ENCODE results near the gene IGFBP7.
"Not testable (repeated sequence)": the region's sequence is repeated elsewhere in the genome, so short reads cannot be mapped to it uniquely, and the experiment has no call there.

Gene IGFBP7

GRCh38 chr4:57051524-57051923 is 58.7 kb downstream of the IGFBP7 start:
- DNase-seq, result no peak
- no peaks in the 10 kb centered on the region for H3K4me1 Mint-ChIP-seq
- no peak for ATAC-seq
- H3K27me3 Mint-ChIP-seq, result peaks cover 38% of the 10 kb centered on the region
- H3K27ac Mint-ChIP-seq, result no peak overlapping the region
- no peak overlapping the region for H3K4me3 Mint-ChIP-seq
- H3K9me3 Mint-ChIP-seq, result peaks cover 0 to 7% of the 10 kb centered on the region in 2 donors

- DNase-seq, result no peak
- ATAC-seq, result no peak
- Mint-ChIP-seq H3K4me1 (no peaks in the 10 kb centered on the region), H3K4me3 (no peak overlapping the region), H3K27ac (no peak overlapping the region), H3K9me3 (peaks cover 0 to 7% of the 10 kb centered on the region in 2 donors), H3K27me3 (peaks cover 35% of the 10 kb centered on the region)
Observed at GRCh38 chr4:57051095-57051494, 59.1 kb downstream of the IGFBP7 start.

DNA sequence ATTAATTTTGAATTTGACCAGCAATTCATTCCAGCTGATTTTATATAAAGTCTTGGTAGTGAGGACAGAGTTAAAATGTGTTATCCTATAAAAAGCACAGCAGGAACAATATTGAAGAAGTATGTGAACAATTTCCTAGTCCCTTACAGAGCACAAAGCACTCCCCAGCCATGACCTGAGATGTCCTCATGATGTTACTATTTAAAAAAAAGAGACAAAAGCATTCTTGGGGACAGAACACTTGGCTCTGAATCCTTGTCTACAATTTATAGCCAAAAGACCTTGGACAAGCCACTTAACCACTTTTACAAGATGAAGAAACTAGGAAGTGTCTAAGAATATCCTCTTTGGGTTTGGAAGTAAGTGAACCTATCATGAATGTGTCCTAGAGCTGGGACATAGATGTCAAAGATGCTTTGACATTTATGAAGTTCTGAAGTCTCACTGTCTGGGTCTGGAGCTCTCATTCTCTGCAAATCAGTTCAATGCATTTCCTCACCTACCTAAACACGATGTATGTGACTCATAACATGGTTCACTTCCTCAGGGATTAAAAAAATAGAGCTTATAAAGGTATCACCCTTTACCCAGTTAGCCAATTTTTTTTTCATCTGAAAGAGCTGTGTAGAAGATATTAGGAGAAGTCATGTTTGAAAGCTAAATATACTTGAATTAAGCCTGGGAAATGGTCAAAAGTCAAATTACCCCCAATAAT is 61.4 kb downstream of the IGFBP7 start:
- DNase-seq (no peak), ATAC-seq (no peak)
- peaks cover 0 to 7% of the 10 kb centered on the region in 2 donors for H3K9me3 Mint-ChIP-seq
- H3K27ac Mint-ChIP-seq, result no peak overlapping the region
- H3K4me3 Mint-ChIP-seq, result no peak overlapping the region
- H3K27me3 Mint-ChIP-seq, result peaks cover 23% of the 10 kb centered on the region
- no peaks in the 10 kb centered on the region for H3K4me1 Mint-ChIP-seq

DNA sequence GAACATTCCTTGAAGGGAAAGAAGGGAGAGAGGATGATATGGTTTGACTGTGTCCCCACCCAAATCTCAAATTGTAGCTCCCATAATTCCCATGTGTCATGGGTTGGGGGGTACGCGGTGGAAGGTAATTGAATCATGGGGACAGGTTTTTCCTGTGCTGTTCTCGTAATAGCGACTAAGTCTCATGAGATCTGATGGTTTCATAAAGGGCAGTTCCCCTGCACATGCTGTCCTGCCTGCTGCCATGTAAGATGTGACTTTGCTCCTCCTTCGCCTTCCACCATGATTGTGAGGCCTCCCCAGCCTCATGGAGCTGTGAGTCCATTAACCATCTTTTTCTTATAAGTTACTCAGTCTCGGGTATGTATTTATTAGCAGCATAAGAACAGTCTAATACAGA is 63.1 kb downstream of the IGFBP7 start:
- not testable (repeated sequence) for H3K9me3 Mint-ChIP-seq, ATAC-seq

DNA sequence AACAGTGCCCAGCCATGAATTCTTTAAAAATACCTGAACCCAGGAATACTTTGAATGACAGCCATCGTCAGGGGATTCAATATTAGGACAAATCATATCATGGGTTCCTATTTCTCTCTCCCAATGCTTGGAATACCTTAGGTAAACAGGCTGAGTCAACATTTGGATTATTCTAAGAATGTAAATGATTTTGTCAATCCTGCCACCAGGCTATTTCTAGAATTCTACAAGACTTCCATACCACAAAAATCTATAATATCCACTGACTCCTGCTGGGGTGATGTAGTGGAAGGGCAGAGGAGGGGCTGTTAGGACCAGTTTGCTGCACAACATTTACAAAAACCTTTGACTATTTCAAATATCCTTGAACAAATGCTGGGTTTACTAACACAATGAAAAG is 65.2 kb downstream of the IGFBP7 start:
- H3K4me3 Mint-ChIP-seq, result no peak overlapping the region
- peaks cover 0 to 7% of the 10 kb centered on the region in 2 donors for H3K9me3 Mint-ChIP-seq
- no peaks in the 10 kb centered on the region for H3K4me1 Mint-ChIP-seq
- no peak overlapping the region for H3K27ac Mint-ChIP-seq
- no peak for ATAC-seq
- H3K27me3 Mint-ChIP-seq, result peaks cover 17% of the 10 kb centered on the region
- no peak for DNase-seq

More for the DNA sequence above, 63.1 kb downstream of the IGFBP7 start:
- not testable (repeated sequence) for H3K27ac Mint-ChIP-seq, DNase-seq, H3K4me3 Mint-ChIP-seq, H3K4me1 Mint-ChIP-seq
- peaks cover 21% of the 10 kb centered on the region for H3K27me3 Mint-ChIP-seq

- H3K27me3 Mint-ChIP-seq, result peaks cover 24% of the 10 kb centered on the region
- H3K9me3 Mint-ChIP-seq, result peaks cover 0 to 7% of the 10 kb centered on the region in 2 donors
- DNase-seq (no peak), ATAC-seq (no peak)
- H3K4me1 Mint-ChIP-seq, result no peaks in the 10 kb centered on the region
- no peak overlapping the region for H3K27ac Mint-ChIP-seq
- no peak overlapping the region for H3K4me3 Mint-ChIP-seq
Observed at GRCh38 chr4:57044279-57044678, 65.9 kb downstream of the IGFBP7 start.

- DNase-seq (no peak), ATAC-seq (no peak)
- no peak overlapping the region for H3K4me3 Mint-ChIP-seq
- no peak overlapping the region for H3K27ac Mint-ChIP-seq
- peaks cover 0 to 7% of the 10 kb centered on the region in 2 donors for H3K9me3 Mint-ChIP-seq
- no peaks in the 10 kb centered on the region for H3K4me1 Mint-ChIP-seq
- H3K27me3 Mint-ChIP-seq, result peaks cover 26% of the 10 kb centered on the region
Observed at GRCh38 chr4:57043347-57044251, 66.6 kb downstream of the IGFBP7 start.

GRCh38 chr4:57042711-57043169 is 67.4 kb downstream of the IGFBP7 start:
- no peak for ATAC-seq
- H3K27me3 Mint-ChIP-seq, result peaks cover 26% of the 10 kb centered on the region
- H3K9me3 Mint-ChIP-seq, result peaks cover 0 to 7% of the 10 kb centered on the region in 2 donors
- no peak overlapping the region for H3K27ac Mint-ChIP-seq
- no peak overlapping the region for H3K4me3 Mint-ChIP-seq
- no peaks in the 10 kb centered on the region for H3K4me1 Mint-ChIP-seq
- no peak for DNase-seq

DNA sequence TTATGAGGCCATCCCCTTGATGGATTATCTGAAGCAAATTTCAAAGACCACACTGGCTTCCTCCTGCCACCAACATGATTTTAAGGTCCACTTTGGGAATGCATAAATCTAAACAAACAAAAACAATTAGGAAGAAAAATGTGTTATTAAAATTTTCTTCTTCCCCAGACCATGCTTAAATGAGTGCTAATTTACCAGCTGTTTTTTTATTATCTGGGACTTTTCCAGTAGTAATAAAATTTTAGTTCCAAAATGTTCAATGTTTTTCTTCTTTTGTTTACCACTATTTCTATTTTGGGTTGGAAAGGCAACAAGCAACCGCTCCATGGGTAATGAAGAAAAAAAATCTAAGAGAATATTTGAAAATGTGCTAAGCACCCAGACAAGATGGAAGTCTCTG is 69.2 kb downstream of the IGFBP7 start:
- no peaks in the 10 kb centered on the region for H3K9me3 Mint-ChIP-seq
- DNase-seq (no peak), ATAC-seq (no peak)
- no peaks in the 10 kb centered on the region for H3K4me1 Mint-ChIP-seq
- H3K4me3 Mint-ChIP-seq, result no peak overlapping the region
- no peak overlapping the region for H3K27ac Mint-ChIP-seq
- H3K27me3 Mint-ChIP-seq, result peaks cover 24% of the 10 kb centered on the region

- DNase-seq, result no peak
- no peak overlapping the region for H3K4me3 Mint-ChIP-seq
- ATAC-seq, result no peak
- no peaks in the 10 kb centered on the region for H3K9me3 Mint-ChIP-seq
- no peaks in the 10 kb centered on the region for H3K4me1 Mint-ChIP-seq
- H3K27ac Mint-ChIP-seq, result no peak overlapping the region
- H3K27me3 Mint-ChIP-seq, result peaks cover 20% of the 10 kb centered on the region
Observed at GRCh38 chr4:57040510-57040909, 69.7 kb downstream of the IGFBP7 start.

DNA sequence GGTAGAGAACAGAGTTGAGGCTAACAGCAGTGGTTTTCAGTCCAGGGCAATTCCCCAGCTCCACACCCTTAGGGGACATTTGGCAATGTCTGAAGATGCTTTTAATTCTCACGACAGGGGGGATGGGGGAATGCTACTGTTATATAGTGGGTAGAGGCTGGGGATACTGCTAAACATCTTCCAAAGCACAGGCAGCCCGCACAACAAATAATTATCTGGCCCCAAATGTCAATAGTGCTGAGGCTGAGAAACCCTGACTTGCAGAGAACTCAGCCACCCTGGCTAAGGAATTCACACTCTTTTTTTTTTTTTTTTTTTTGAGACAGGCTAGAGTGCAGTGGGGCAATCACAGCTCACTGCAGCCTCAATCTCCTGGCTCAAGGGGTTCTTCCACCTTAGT is 70.8 kb downstream of the IGFBP7 start:
- peaks cover 20% of the 10 kb centered on the region for H3K27me3 Mint-ChIP-seq
- no peaks in the 10 kb centered on the region for H3K9me3 Mint-ChIP-seq
- DNase-seq (no peak), ATAC-seq (no peak)
- H3K4me1 Mint-ChIP-seq, result no peaks in the 10 kb centered on the region
- no peak overlapping the region for H3K4me3 Mint-ChIP-seq
- H3K27ac Mint-ChIP-seq, result no peak overlapping the region

GRCh38 chr4:57037982-57038604 is 72.1 kb downstream of the IGFBP7 start:
- H3K4me3 Mint-ChIP-seq, result no peak overlapping the region
- no peaks in the 10 kb centered on the region for H3K4me1 Mint-ChIP-seq
- peak in 1 of 2 donors; percentile 4 for DNase-seq
- no peaks in the 10 kb centered on the region for H3K9me3 Mint-ChIP-seq
- no peak for ATAC-seq
- H3K27ac Mint-ChIP-seq, result no peak overlapping the region
- peaks cover 20% of the 10 kb centered on the region for H3K27me3 Mint-ChIP-seq

DNA sequence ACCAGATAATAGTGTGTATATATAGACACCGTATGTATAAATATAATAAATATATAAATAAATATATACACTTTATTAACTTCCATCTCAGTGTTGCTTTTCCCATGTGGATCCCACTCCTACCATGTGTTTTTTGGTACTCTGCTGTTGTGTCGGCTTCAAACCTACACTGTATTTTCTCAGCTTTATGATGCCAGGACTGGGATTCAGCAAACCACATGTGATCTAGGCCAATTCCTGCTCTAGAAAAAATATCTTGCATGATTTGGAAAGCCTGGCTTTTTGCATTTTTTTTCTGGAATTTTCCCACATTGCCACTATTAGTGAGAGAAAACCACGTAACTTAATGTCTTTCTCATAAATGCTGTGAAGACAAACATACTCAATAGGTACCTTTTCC is 75.7 kb downstream of the IGFBP7 start:
- ATAC-seq (no peak), DNase-seq (no peak)
- Mint-ChIP-seq H3K27me3 (peaks cover 5% of the 10 kb centered on the region), H3K9me3 (no peaks in the 10 kb centered on the region), H3K4me3 (no peak overlapping the region), H3K27ac (no peak overlapping the region), H3K4me1 (no peaks in the 10 kb centered on the region)

DNA sequence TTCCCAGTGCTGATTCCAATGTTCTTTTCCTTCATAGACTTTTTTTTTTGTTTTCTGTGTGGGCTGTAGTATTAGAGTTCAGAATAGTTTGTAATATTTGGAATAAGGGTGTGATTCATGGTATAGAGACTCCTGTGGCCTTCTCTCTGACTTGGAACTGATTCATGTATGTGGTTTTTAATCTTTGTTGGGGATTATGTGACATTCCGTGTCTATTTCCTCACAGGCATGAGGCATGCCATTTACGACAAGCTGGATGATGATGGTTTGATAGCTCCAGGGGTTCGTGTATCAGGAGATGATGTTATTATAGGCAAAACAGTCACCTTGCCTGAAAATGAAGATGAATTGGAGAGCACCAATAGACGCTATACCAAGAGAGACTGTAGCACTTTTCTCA is 87.1 kb downstream of the IGFBP7 start:
- no peak overlapping the region for H3K4me3 Mint-ChIP-seq
- DNase-seq (no peak), ATAC-seq (no peak)
- peaks cover 4% of the 10 kb centered on the region for H3K4me1 Mint-ChIP-seq
- H3K27ac Mint-ChIP-seq, result no peak overlapping the region
- H3K27me3 Mint-ChIP-seq, result no peaks in the 10 kb centered on the region
- H3K9me3 Mint-ChIP-seq, result no peaks in the 10 kb centered on the region

DNA sequence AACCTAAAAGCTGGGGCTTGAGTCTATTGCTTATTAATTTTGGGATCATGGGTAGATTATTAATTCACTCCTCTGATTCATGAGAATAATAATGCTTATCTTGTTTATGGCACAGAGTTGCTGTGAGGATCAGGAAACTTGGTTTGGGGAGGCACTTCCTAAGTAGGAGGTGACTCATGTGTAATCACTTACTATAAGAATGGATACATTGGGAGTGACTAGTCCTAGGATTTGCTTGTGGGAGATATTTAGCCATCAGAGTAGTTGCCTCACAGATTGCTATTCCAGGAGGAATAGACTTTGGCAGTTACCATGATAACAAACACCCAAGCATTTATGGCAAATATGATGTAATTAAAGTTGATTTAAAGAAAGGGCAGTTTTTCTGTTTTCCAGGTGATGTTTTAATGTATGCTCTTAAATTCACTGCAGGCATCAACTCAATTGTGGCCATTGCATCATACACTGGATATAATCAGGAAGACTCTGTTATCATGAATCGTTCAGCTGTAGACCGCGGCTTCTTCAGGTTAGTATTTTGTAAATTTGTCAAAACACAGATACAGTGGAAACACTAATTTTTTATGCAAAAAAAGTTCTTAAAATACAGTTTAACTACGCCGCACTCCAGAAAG is 89.6 kb downstream of the IGFBP7 start:
- Mint-ChIP-seq H3K27ac (peak overlapping the region in 1 of 2 donors; percentile 22), H3K9me3 (no peaks in the 10 kb centered on the region), H3K4me3 (no peak overlapping the region), H3K4me1 (no peaks in the 10 kb centered on the region), H3K27me3 (no peaks in the 10 kb centered on the region)
- no peak for DNase-seq
- no peak for ATAC-seq

Measured in stimulated activated naive CD8-positive, alpha-beta T cell treated with anti-CD3 and anti-CD28 coated beads, Interleukin-15, amount 100 ng/mL, for 72 hours (primary cell).